WTC11 (cell line): ENCODE measurements around the gene BAIAP2L2. TPM values are rescaled to one million over a fixed set of nuclear protein-coding genes. Genes with fewer than 3 reads are reported as not detected.

Experiments
- ATAC-seq: fragments of 200-7000 bp; cut with Tn5 transposase; 2 replicates; pipeline ENCODE4 v1.10.0; 2021; ENCODE audit warnings: mild to moderate bottlenecking, moderate library complexity
- CTCF ChIA-PET: fragments of 300-600 bp; sonication (Branson Sonifier 250); formaldehyde crosslinking; loops from one replicate; lab custom pipeline; 2021; ENCODE audit warnings: antibody characterized with exemption; lab: Charles Lee
- POLR2A ChIA-PET: fragments of 350-600 bp; sonication (Branson Sonifier 250); formaldehyde crosslinking; loops from one replicate; lab custom pipeline; 2021; ENCODE audit warnings: antibody characterized with exemption; lab: Charles Lee
- DNase-seq: peaks from one replicate; pipeline ENCODE4 v3.0.0; 2021; ENCODE audit warnings: low spot score
- H3K27ac Mint-ChIP-seq: 2 replicates; pipeline ENCODE4 v1.8.0; 2021; ENCODE audit warnings: mixed read lengths
- H3K27me3 Mint-ChIP-seq: 2 replicates; pipeline ENCODE4 v1.8.0; 2021; ENCODE audit warnings: low read depth, mild to moderate bottlenecking, moderate library complexity, mixed read lengths
- H3K36me3 Mint-ChIP-seq: 2 replicates; pipeline ENCODE4 v1.8.0; 2021; ENCODE audit warnings: mixed read lengths
- H3K4me1 Mint-ChIP-seq: 2 replicates; pipeline ENCODE4 v1.8.0; 2022; ENCODE audit warnings: mixed read lengths
- H3K4me3 Mint-ChIP-seq: 2 replicates; pipeline ENCODE4 v1.8.0; 2021; ENCODE audit warnings: mild to moderate bottlenecking, moderate library complexity, mixed read lengths
- H3K9me3 Mint-ChIP-seq: 2 replicates; pipeline ENCODE4 v1.8.0; 2021; ENCODE audit warnings: mixed read lengths
- CREB1 ChIP-seq: sonication (generic); formaldehyde crosslinking; IDR thresholded peaks from 2 replicates; pipeline ENCODE4 v1.8.0; 2023; ENCODE audit warnings: mild to moderate bottlenecking, missing genetic modification reagents
- ERG ChIP-seq: fragments of 250-450 bp; sonication (Bioruptor Pico); IDR thresholded peaks from 2 replicates; pipeline ENCODE4 v1.8.0; 2021; ENCODE audit warnings: mild to moderate bottlenecking
- ESRRA ChIP-seq: sonication (generic); formaldehyde crosslinking; IDR thresholded peaks from 2 replicates; pipeline ENCODE4 v1.8.1; 2022; ENCODE audit warnings: mild to moderate bottlenecking, missing genetic modification reagents, borderline replicate concordance
- ETV6 ChIP-seq: sonication (generic); formaldehyde crosslinking; IDR thresholded peaks from 2 replicates; pipeline ENCODE4 v1.8.1; 2022; ENCODE audit warnings: mild to moderate bottlenecking, missing genetic modification reagents
- FOXK1 ChIP-seq: sonication (generic); formaldehyde crosslinking; IDR thresholded peaks from 2 replicates; pipeline ENCODE4 v1.8.0; 2022; ENCODE audit warnings: mild to moderate bottlenecking, moderate library complexity, missing genetic modification reagents
- HMGA2 ChIP-seq: fragments of 250-450 bp; sonication (Bioruptor Pico); IDR thresholded peaks from 2 replicates; pipeline ENCODE4 v1.4.0; 2021; ENCODE audit warnings: mild to moderate bottlenecking, moderate library complexity
- MLX ChIP-seq: sonication (generic); formaldehyde crosslinking; IDR thresholded peaks from 2 replicates; pipeline ENCODE4 v1.8.1; 2023; ENCODE audit warnings: mild to moderate bottlenecking, missing genetic modification reagents, moderate library complexity
- MXD4 ChIP-seq: fragments of 250-450 bp; sonication (Bioruptor Pico); IDR thresholded peaks from 2 replicates; pipeline ENCODE4 v1.8.0; 2021; ENCODE audit warnings: mild to moderate bottlenecking, moderate library complexity, borderline replicate concordance
- NFE2L1 ChIP-seq: sonication (generic); formaldehyde crosslinking; IDR thresholded peaks from 2 replicates; pipeline ENCODE4 v1.8.1; 2023; ENCODE audit warnings: missing genetic modification reagents
- NR1H2 ChIP-seq: sonication (generic); formaldehyde crosslinking; IDR thresholded peaks from 2 replicates; pipeline ENCODE4 v1.9.0; 2021; ENCODE audit warnings: mild to moderate bottlenecking, moderate library complexity, missing genetic modification reagents
- NR3C1 ChIP-seq: sonication (generic); formaldehyde crosslinking; conservative IDR thresholded peaks from 2 replicates; pipeline ENCODE4 v1.8.1; 2023; ENCODE audit warnings: low read depth, mild to moderate bottlenecking, missing genetic modification reagents
- PRRX2 ChIP-seq: fragments of 250-450 bp; sonication (Bioruptor Pico); IDR thresholded peaks from 2 replicates; pipeline ENCODE4 v1.8.0; 2021; ENCODE audit warnings: mild to moderate bottlenecking
- ZNF232 ChIP-seq: sonication (generic); formaldehyde crosslinking; IDR thresholded peaks from 2 replicates; pipeline ENCODE4 v1.8.0; 2022; ENCODE audit warnings: mild to moderate bottlenecking, missing genetic modification reagents
- ZNF423 ChIP-seq: fragments of 250-450 bp; sonication (Bioruptor Pico); IDR thresholded peaks from 2 replicates; pipeline ENCODE4 v2.1.2; 2022; ENCODE audit warnings: mild to moderate bottlenecking, moderate library complexity
- ZNF512 ChIP-seq: sonication (generic); formaldehyde crosslinking; IDR thresholded peaks from 2 replicates; pipeline ENCODE4 v1.8.1; 2022; ENCODE audit warnings: missing genetic modification reagents, borderline replicate concordance
- ZNF671 ChIP-seq: fragments of 250-450 bp; sonication (Bioruptor Pico); IDR thresholded peaks from 2 replicates; pipeline ENCODE4 v1.8.0; 2021; ENCODE audit warnings: mild to moderate bottlenecking
- total RNA-seq: library from RNA; stranded (reverse); gene quantifications from 3 replicates; pipeline ENCODE4 v1.2.3, GENCODE V29; 2021
- TF ChIP-seq, protein P1 (sequence below): sonication (generic); formaldehyde crosslinking; IDR thresholded peaks from 2 replicates; pipeline ENCODE4 v1.8.0; 2022; ENCODE audit warnings: mild to moderate bottlenecking, missing genetic modification reagents
- TF ChIP-seq, protein P2 (sequence below): fragments of 250-450 bp; sonication (Bioruptor Pico); IDR thresholded peaks from 2 replicates; pipeline ENCODE4 v1.9.0; 2021; ENCODE audit warnings: mild to moderate bottlenecking, borderline replicate concordance
- TF ChIP-seq, protein P3 (sequence below): sonication (generic); formaldehyde crosslinking; IDR thresholded peaks from 2 replicates; pipeline ENCODE4 v1.8.0; 2022; ENCODE audit warnings: missing genetic modification reagents

BAIAP2L2 gene
- total RNA-seq, 1 experiment from 2014 or later = 3.0 TPM

DNA sequence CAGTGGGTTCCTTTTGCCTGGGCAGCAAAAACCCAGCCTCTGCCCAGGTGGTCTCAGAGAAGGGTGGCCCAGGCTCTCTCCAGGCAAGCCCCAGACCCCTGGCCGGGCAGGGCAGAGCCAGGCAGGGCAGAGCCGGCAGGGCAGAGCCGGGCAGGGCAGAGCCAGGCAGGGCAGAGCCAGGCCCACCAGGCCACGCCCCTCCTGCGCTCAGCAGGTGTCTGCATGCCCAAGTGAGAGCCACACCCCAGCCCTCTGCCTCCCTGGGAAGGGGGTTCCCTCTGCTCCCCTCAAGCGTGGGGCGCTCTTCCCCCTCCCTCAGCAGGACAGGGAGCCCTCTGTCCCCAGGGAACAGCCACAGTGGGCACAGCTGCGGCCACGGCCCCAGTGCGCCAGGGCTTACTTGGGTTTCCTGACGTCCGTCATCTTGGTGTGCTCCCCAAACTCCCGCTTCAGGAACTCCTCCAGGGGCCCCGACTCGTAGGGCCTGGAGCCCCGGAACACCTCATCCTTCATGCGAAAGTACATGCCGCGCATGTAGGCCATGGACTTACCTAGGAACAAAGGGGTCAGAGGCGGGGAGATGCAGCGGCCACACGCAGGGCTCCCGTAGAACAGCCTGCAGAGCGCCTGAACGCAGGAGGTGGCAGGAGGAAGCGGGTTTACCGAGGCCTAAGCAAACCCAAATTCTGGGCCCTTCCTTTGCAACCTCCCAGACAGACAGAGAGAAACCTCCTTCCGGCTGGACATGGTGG lies 10.1 kb upstream of the BAIAP2L2 start:
- TF ChIP-seq ERG (CRISPR knock-in tag) = no peak
- TF ChIP-seq NFE2L1 (CRISPR knock-in tag) = no peak
- no peak for TF ChIP-seq CREB1
- no peak for TF ChIP-seq ZNF232 (CRISPR knock-in tag)
- no peak for TF ChIP-seq PRRX2 (CRISPR knock-in tag)
- TF ChIP-seq ZNF423 (CRISPR knock-in tag) = no peak
- TF ChIP-seq ZNF671 (CRISPR knock-in tag) = no peak
- TF ChIP-seq, protein P1, sequence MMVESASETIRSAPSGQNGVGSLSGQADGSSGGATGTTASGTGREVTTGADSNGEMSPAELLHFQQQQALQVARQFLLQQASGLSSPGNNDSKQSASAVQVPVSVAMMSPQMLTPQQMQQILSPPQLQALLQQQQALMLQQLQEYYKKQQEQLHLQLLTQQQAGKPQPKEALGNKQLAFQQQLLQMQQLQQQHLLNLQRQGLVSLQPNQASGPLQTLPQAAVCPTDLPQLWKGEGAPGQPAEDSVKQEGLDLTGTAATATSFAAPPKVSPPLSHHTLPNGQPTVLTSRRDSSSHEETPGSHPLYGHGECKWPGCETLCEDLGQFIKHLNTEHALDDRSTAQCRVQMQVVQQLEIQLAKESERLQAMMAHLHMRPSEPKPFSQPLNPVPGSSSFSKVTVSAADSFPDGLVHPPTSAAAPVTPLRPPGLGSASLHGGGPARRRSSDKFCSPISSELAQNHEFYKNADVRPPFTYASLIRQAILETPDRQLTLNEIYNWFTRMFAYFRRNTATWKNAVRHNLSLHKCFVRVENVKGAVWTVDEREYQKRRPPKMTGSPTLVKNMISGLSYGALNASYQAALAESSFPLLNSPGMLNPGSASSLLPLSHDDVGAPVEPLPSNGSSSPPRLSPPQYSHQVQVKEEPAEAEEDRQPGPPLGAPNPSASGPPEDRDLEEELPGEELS = no peak
- TF ChIP-seq, protein P2, sequence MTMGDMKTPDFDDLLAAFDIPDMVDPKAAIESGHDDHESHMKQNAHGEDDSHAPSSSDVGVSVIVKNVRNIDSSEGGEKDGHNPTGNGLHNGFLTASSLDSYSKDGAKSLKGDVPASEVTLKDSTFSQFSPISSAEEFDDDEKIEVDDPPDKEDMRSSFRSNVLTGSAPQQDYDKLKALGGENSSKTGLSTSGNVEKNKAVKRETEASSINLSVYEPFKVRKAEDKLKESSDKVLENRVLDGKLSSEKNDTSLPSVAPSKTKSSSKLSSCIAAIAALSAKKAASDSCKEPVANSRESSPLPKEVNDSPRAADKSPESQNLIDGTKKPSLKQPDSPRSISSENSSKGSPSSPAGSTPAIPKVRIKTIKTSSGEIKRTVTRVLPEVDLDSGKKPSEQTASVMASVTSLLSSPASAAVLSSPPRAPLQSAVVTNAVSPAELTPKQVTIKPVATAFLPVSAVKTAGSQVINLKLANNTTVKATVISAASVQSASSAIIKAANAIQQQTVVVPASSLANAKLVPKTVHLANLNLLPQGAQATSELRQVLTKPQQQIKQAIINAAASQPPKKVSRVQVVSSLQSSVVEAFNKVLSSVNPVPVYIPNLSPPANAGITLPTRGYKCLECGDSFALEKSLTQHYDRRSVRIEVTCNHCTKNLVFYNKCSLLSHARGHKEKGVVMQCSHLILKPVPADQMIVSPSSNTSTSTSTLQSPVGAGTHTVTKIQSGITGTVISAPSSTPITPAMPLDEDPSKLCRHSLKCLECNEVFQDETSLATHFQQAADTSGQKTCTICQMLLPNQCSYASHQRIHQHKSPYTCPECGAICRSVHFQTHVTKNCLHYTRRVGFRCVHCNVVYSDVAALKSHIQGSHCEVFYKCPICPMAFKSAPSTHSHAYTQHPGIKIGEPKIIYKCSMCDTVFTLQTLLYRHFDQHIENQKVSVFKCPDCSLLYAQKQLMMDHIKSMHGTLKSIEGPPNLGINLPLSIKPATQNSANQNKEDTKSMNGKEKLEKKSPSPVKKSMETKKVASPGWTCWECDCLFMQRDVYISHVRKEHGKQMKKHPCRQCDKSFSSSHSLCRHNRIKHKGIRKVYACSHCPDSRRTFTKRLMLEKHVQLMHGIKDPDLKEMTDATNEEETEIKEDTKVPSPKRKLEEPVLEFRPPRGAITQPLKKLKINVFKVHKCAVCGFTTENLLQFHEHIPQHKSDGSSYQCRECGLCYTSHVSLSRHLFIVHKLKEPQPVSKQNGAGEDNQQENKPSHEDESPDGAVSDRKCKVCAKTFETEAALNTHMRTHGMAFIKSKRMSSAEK (CRISPR knock-in tag) = no peak
- TF ChIP-seq MXD4 (CRISPR knock-in tag) = no peak
- TF ChIP-seq ZNF512 (CRISPR knock-in tag) = no peak
- no peak for TF ChIP-seq ESRRA (CRISPR knock-in tag)
- no peak for TF ChIP-seq HMGA2 (CRISPR knock-in tag)
- TF ChIP-seq MLX = no peak
- TF ChIP-seq NR3C1 (CRISPR knock-in tag) = no peak
- no peak for TF ChIP-seq ETV6 (CRISPR knock-in tag)
- no peak for TF ChIP-seq NR1H2 (CRISPR knock-in tag)
- TF ChIP-seq, protein P3, sequence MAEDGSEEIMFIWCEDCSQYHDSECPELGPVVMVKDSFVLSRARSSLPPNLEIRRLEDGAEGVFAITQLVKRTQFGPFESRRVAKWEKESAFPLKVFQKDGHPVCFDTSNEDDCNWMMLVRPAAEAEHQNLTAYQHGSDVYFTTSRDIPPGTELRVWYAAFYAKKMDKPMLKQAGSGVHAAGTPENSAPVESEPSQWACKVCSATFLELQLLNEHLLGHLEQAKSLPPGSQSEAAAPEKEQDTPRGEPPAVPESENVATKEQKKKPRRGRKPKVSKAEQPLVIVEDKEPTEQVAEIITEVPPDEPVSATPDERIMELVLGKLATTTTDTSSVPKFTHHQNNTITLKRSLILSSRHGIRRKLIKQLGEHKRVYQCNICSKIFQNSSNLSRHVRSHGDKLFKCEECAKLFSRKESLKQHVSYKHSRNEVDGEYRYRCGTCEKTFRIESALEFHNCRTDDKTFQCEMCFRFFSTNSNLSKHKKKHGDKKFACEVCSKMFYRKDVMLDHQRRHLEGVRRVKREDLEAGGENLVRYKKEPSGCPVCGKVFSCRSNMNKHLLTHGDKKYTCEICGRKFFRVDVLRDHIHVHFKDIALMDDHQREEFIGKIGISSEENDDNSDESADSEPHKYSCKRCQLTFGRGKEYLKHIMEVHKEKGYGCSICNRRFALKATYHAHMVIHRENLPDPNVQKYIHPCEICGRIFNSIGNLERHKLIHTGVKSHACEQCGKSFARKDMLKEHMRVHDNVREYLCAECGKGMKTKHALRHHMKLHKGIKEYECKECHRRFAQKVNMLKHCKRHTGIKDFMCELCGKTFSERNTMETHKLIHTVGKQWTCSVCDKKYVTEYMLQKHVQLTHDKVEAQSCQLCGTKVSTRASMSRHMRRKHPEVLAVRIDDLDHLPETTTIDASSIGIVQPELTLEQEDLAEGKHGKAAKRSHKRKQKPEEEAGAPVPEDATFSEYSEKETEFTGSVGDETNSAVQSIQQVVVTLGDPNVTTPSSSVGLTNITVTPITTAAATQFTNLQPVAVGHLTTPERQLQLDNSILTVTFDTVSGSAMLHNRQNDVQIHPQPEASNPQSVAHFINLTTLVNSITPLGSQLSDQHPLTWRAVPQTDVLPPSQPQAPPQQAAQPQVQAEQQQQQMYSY = no peak
- TF ChIP-seq FOXK1 (CRISPR knock-in tag) = no peak
- Mint-ChIP-seq H3K36me3 (no peaks in the 10 kb centered on the region), H3K27me3 (no peaks in the 10 kb centered on the region), H3K4me3 (no peak overlapping the region), H3K4me1 (peaks cover 7% of the 10 kb centered on the region), H3K27ac (peak overlapping the region; percentile 45; the same call in 1 of the 2 replicates), H3K9me3 (no peaks in the 10 kb centered on the region)
- POLR2A ChIA-PET = no interaction called here
- ATAC-seq = no peak; the same call in 1 of the 2 replicates
- DNase-seq = no peak
- CTCF ChIA-PET = interaction anchor here (4.7 kb wide), 1 partner anchor 23 kb away, joined by 37 read pairs; no protein-coding TSS in a partner anchor
